Stomach smooth muscle (tissue), 2 donors: ENCODE measurements around the gene DAGLA.

Source experiments
- H3K27ac ChIP-seq: one replicate; pipeline ENCODE4 v1.7.0; 2013; ENCODE audit warnings: mild to moderate bottlenecking, low read length, inconsistent platforms
- H3K27me3 ChIP-seq, 2 donors: one replicate each; pipeline ENCODE4 v1.7.0; 2013; ENCODE audit warnings: low read length in 2 of 2; ENCODE audit not compliant: insufficient read depth in 2 of 2, control insufficient read depth in 1 of 2
- H3K36me3 ChIP-seq, 2 donors: one replicate each; pipeline ENCODE4 v1.7.0; 2013; ENCODE audit warnings: low read length in 2 of 2; ENCODE audit not compliant: control insufficient read depth in 2 of 2, insufficient read depth in 2 of 2
- H3K4me1 ChIP-seq: one replicate; pipeline ENCODE4 v1.7.0; 2013; ENCODE audit warnings: low read length; ENCODE audit not compliant: control insufficient read depth, insufficient read depth
- H3K4me3 ChIP-seq, 2 donors: one replicate each; pipeline ENCODE4 v1.7.0; 2013; ENCODE audit warnings: low read length in 2 of 2
- H3K9ac ChIP-seq, 2 donors: one replicate each; pipeline ENCODE4 v1.7.0; 2013; ENCODE audit warnings: low read length in 2 of 2, mild to moderate bottlenecking in 1 of 2
- H3K9me3 ChIP-seq, 2 donors: one replicate each; pipeline ENCODE4 v1.7.0; 2013; ENCODE audit warnings: low read length in 2 of 2; ENCODE audit not compliant: control insufficient read depth in 2 of 2
- donor health status: healthy.
- donor health status: Pancreatic carcinoma.

Gene DAGLA

DNA sequence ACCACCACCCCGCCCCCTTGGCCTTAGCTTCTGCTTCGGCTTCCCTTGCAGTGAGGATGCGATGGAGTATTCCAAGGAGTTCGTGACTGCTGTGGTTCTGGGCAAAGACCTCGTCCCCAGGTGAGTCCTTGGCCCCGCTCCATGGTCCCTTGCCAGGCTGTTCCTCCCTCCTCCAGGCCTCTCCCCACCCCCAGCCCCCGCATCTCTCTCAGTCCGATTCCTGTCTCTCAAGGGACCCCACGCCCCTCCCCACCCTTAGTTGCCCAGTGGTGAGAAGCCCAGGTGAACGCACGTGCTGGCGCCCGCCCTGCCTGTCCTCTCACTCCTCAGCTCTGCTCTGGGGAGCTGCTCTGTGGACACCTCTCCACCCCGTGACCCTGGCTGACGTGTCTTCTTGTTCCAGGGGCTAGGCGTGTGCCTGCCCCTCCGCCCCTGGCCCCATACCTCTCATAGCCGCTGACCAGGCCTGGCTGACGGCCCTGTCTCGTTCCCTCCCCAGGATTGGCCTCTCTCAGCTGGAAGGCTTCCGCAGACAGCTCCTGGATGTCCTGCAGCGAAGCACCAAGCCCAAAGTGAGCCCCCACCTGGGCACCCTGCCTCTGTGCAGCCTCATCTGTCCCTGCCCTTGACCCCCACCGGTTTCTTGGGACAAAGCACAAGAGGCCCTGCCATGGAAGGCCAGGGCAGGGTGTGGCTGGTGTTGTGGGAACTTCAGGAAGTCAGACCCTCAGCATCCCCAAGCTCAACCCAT, 57.6 kb downstream of the DAGLA start:
- Histone ChIP-seq H3K9me3 (no peaks in the 10 kb centered on the region), H3K27ac (no peak overlapping the region), H3K36me3 (peaks cover 6 to 23% of the 10 kb centered on the region in 2 donors), H3K4me3 (no peak overlapping the region), H3K4me1 (peaks cover 5% of the 10 kb centered on the region), H3K27me3 (no peaks in the 10 kb centered on the region), H3K9ac (no peak overlapping the region)

DNA sequence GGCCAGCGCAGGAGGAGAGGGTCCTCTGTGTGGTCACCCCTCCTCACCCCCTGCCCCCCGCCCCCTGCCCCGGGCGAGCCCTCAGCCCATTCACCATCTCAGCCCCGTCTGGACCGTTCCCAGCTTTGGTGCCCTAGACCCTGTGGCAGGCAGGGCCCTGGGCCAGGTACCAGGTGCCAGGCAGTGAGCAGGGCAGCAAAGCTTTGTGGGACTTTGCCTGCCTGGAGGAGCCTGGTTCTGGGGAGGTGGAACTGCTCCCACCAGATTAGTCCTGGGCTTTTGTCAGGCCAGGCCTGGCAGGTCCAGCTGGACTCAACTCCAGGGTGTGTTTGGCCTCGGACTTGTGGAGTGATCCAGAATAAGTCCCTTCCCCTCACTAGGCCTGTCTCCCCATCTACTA, 58.6 kb downstream of the DAGLA start:
- H3K9me3 ChIP-seq = no peaks in the 10 kb centered on the region
- H3K27me3 ChIP-seq = no peaks in the 10 kb centered on the region
- H3K36me3 ChIP-seq = peaks cover 6 to 23% of the 10 kb centered on the region in 2 donors
- H3K4me1 ChIP-seq = no peaks in the 10 kb centered on the region
- no peak overlapping the region for H3K4me3 ChIP-seq
- no peak overlapping the region for H3K27ac ChIP-seq
- no peak overlapping the region for H3K9ac ChIP-seq

DNA sequence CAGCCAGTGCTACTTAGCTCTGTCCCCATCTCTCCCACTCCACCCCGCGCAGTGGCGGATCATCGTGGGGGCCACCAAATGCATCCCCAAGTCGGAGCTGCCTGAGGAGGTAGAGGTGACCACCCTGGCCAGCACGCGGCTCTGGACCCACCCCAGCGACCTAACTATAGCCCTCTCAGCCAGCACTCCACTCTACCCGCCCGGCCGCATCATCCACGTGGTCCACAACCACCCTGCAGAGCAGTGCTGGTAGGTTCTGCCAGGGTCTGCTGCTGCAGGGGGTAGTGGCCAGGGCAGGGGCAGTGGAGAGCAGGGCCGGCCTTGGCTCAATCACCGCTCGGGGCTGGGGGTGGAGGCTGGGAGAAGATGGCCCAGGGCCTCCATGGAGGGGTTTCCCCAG, 59.2 kb downstream of the DAGLA start:
- no peak overlapping the region for H3K9ac ChIP-seq
- no peak overlapping the region for H3K27ac ChIP-seq
- H3K9me3 ChIP-seq = no peaks in the 10 kb centered on the region
- no peak overlapping the region for H3K4me3 ChIP-seq
- H3K4me1 ChIP-seq = no peaks in the 10 kb centered on the region
- H3K27me3 ChIP-seq = no peaks in the 10 kb centered on the region
- peaks cover 6 to 23% of the 10 kb centered on the region in 2 donors for H3K36me3 ChIP-seq

DNA sequence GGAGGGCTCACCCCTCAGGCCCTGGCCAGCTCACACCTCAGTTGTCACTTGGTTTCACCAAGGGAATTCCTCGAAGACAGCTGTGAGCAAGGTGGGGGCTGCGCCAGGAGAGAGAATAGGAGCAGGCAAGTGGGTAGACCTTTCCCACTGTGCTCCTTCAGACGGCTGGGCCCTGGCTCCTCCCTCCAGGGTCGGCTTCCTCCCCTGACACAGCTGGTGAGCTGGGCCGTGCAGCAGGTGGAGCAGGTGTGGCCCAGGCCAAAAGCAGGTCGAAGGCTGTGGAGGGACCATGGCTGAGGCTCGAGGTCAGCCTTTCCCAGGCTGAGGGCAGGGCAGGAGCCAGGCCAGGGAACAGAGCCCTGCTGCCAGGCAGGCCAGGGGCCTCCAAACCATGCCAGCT, 59.8 kb downstream of the DAGLA start:
- H3K27ac ChIP-seq = no peak overlapping the region
- no peaks in the 10 kb centered on the region for H3K27me3 ChIP-seq
- H3K36me3 ChIP-seq = peaks cover 6 to 23% of the 10 kb centered on the region in 2 donors
- H3K4me1 ChIP-seq = no peaks in the 10 kb centered on the region
- H3K9ac ChIP-seq = no peak overlapping the region
- no peaks in the 10 kb centered on the region for H3K9me3 ChIP-seq
- no peak overlapping the region for H3K4me3 ChIP-seq

DNA sequence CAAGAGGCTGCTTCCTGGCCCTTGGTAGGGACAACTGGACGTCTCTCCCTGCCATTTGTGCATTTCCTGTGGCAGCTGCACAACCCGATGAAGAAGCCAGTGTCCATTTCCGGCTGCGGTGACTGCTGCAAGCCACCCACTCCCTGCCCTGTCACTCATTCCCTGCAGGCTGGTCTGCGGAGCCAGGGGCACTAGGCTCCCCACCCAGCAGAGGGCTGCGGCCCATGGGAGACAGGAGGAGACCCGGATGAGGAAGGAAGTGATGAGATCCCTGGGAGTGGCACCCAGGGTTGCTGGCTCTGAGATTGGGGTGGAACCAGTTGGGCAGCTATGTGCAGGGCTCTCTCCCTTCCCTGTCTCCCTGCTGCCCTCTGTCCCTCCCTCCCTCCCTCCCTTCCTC, 62.2 kb downstream of the DAGLA start:
- Histone ChIP-seq H3K27ac (no peak overlapping the region), H3K9ac (no peak overlapping the region), H3K36me3 (peaks cover 0 to 10% of the 10 kb centered on the region in 2 donors), H3K9me3 (no peaks in the 10 kb centered on the region), H3K27me3 (peaks cover 0 to under 1% of the 10 kb centered on the region in 2 donors), H3K4me1 (no peaks in the 10 kb centered on the region), H3K4me3 (no peak overlapping the region)

DNA sequence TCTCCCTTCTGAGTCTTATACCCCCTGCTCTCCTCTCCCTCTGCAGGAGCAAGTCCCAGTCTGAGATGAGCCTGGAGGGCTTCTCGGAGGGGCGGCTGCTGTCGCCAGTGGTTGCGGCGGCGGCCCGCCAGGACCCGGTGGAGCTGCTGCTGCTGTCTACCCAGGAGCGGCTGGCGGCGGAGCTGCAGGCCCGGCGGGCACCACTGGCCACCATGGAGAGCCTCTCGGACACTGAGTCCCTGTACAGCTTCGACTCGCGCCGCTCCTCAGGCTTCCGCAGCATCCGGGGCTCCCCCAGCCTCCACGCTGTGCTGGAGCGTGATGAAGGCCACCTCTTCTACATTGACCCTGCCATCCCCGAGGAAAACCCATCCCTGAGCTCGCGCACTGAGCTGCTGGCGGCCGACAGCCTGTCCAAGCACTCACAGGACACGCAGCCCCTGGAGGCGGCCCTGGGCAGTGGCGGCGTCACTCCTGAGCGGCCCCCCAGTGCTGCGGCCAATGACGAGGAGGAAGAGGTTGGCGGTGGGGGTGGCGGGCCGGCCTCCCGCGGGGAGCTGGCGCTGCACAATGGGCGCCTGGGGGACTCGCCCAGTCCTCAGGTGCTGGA, 63.4 kb downstream of the DAGLA start:
- H3K36me3 ChIP-seq = peaks cover 0 to 8% of the 10 kb centered on the region in 2 donors

DNA sequence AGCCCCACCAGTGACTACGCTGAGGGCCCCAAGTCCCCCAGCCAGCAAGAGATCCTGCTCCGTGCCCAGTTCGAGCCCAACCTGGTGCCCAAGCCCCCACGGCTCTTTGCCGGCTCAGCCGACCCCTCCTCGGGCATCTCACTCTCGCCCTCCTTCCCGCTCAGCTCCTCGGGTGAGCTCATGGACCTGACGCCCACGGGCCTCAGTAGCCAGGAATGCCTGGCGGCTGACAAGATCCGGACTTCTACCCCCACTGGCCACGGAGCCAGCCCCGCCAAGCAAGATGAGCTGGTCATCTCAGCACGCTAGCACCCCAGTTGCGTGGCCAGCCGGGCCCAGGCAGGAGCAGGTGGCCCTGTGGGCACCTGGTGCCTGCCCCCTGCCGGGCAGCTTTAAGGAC, 64.0 kb downstream of the DAGLA start:
- no peaks in the 10 kb centered on the region for H3K9me3 ChIP-seq
- H3K9ac ChIP-seq = no peak overlapping the region
- peaks cover 0 to 2% of the 10 kb centered on the region in 2 donors for H3K27me3 ChIP-seq
- peaks cover 5% of the 10 kb centered on the region for H3K4me1 ChIP-seq
- H3K27ac ChIP-seq = no peak overlapping the region
- peaks cover 0 to 8% of the 10 kb centered on the region in 2 donors for H3K36me3 ChIP-seq
- no peak overlapping the region for H3K4me3 ChIP-seq

More for the DNA sequence above, 63.4 kb downstream of the DAGLA start:
- no peak overlapping the region for H3K9ac ChIP-seq
- H3K9me3 ChIP-seq = no peaks in the 10 kb centered on the region
- peaks cover 5% of the 10 kb centered on the region for H3K4me1 ChIP-seq
- no peak overlapping the region for H3K27ac ChIP-seq
- H3K4me3 ChIP-seq = no peak overlapping the region
- H3K27me3 ChIP-seq = peaks cover 0 to 2% of the 10 kb centered on the region in 2 donors

DNA sequence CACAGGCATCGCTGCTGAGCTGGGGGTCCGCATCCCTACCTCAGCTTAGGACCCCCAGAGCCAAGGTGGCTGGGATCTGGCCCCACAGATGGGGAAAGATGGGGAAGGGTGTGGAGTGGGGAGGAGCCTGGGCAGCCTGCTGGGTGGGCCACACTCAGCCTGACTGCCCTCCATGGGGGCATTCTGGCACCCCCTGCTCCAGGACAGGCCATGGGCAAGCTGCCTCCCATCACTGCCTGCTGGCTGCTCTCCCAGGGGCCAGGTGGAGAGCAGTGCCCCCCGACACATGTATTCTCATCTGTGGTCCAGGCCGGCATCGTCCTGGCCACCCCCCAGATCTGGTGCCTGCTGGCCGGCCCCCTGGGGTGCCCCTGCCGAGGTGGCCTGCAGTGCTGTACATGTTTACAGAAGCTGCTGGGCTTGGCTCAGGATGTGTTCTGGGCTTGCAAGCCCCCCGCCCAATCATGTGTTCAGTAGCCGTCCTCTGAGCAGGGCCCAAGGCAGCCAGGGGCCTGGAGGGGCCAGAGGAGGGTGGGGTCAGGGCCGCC, 64.5 kb downstream of the DAGLA start:
- Histone ChIP-seq H3K9ac (no peak overlapping the region), H3K36me3 (peaks cover 0 to 8% of the 10 kb centered on the region in 2 donors), H3K27ac (no peak overlapping the region), H3K4me1 (peaks cover 5% of the 10 kb centered on the region), H3K4me3 (no peak overlapping the region), H3K9me3 (no peaks in the 10 kb centered on the region), H3K27me3 (peaks cover 2% of the 10 kb centered on the region in 2 donors)

DNA sequence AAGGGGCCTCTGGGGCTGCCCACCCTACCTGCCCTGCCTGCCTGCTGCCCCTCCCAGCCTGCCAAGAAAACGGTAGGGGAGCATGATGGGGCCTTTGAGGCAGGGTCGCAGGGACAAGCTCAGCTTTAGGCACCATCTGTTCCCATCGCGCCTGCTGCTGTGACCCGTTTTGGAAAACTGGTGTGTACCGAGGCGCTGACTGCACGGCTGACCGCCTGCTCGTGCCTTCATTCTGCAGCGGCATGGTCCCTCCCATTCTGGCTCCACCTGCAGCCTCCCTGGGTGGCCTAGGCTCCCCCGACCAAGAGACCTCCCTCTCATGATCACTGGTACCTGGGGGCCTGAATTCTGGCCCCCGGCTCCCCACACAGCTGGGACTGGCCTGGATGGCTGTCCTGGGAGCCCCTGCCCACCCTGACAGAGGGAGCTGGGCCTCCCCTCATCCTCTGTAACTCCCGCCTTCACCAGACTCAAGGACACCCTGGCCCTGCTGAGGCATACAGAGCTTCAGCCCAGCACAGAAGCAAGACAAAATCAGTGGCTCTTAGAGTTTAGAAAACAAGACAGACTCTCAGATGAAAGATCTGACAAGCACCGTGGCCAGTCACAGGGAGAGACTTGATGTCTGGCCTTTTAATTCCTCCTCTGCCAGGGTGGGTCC, 65.7 kb downstream of the DAGLA start:
- Histone ChIP-seq H3K36me3 (peaks cover 0 to 8% of the 10 kb centered on the region in 2 donors), H3K27me3 (peaks cover 4 to 6% of the 10 kb centered on the region in 2 donors), H3K4me1 (peaks cover 5% of the 10 kb centered on the region), H3K27ac (no peak overlapping the region), H3K9ac (no peak overlapping the region), H3K9me3 (no peaks in the 10 kb centered on the region), H3K4me3 (no peak overlapping the region)

DNA sequence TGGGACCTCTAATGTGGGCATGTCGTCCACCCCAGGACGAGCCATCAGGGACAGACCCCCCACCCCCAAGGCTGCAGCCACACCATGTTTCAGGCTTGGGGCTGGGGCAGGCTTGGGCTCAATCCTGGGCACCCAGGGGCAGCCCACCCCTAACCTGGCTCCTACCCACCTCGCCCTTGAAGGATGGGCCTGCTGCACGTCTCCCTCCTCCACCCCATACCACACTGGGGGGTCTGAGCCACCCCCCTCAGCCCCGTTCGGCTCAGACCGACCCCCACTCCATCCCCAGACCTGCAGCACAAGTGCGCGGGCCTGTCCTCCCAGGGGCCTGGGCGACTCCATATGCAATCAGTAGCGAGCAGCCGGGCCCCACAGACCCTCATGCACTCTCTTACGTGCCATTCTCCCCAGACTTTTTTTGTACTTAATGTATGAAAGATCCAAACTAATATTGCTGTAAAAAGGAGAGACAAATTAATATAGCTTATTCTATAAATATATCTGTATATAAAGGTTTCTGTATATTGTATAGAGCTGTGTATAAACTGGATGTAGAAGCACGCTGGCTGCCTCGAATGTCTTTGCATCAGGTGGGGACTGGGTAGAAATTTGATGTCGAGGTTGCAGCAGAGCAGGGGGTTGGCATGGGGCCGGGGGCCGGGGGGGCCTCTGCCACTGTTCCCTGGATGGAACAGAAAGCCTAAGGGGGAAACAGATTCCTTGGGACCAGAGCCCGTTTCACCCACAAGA, 66.4 kb downstream of the DAGLA start:
- Histone ChIP-seq H3K36me3 (peaks cover 0 to 4% of the 10 kb centered on the region in 2 donors), H3K9me3 (no peaks in the 10 kb centered on the region), H3K27me3 (peaks cover 6 to 7% of the 10 kb centered on the region in 2 donors), H3K4me1 (peaks cover 5% of the 10 kb centered on the region), H3K9ac (no peak overlapping the region), H3K27ac (no peak overlapping the region), H3K4me3 (no peak overlapping the region)
